Heart left ventricle (tissue), 16 donors: ENCODE data around the gene GALNT14. TPM values are rescaled to one million over a fixed set of nuclear protein-coding genes. Genes with fewer than 3 reads are reported as not detected.

Experiments
- ATAC-seq, 4 donors: fragments of 200-7000 bp; cut with Tn5 transposase; one replicate each; pipeline ENCODE4 v1.9.1; 2020 to 2022; ENCODE audit warnings: moderate library complexity in 4 of 4, mild to moderate bottlenecking in 3 of 4, moderate number of reproducible peaks in 1 of 4
- DNase-seq, 5 donors: peaks; one replicate each; pipeline ENCODE4 v3.0.0-alpha.2; 2020
- H3K27ac ChIP-seq, 12 donors: fragments of 200-600 bp; sonication (generic) in 4 of 12; one replicate each; pipeline versions ENCODE4 v1.5.0 to v1.8.0; 2016 to 2022; ENCODE audit warnings: mild to moderate bottlenecking in 2 of 12
- H3K27me3 ChIP-seq, 9 donors: fragments of 200-600 bp; sonication (generic) in 2 of 9; one replicate each; pipeline versions ENCODE4 v1.5.1 to v1.8.0; 2016 to 2022; ENCODE audit warnings: mild to moderate bottlenecking in 3 of 9
- H3K36me3 ChIP-seq, 9 donors: fragments of 200-600 bp; sonication (generic) in 2 of 9; one replicate each; pipeline versions ENCODE4 v1.5.0 to v1.8.0; 2018 to 2022; ENCODE audit warnings: mild to moderate bottlenecking in 2 of 9
- H3K4me1 ChIP-seq, 12 donors: fragments of 200-600 bp; sonication (generic) in 4 of 12; one replicate each; pipeline versions ENCODE4 v1.5.0 to v1.8.0; 2016 to 2022; ENCODE audit warnings: mild to moderate bottlenecking in 3 of 12
- H3K4me3 ChIP-seq, 12 donors: fragments of 200-600 bp; sonication (generic) in 4 of 12; one replicate each; pipeline versions ENCODE4 v1.5.0 to v1.8.0; 2017 to 2022; ENCODE audit warnings: mild to moderate bottlenecking in 9 of 12, moderate library complexity in 4 of 12
- H3K9me3 ChIP-seq, 12 donors: fragments of 200-600 bp; sonication (generic) in 4 of 12; one replicate each; pipeline versions ENCODE4 v1.5.0 to v1.8.0; 2016 to 2022; ENCODE audit warnings: mild to moderate bottlenecking in 1 of 12
- POLR2A ChIP-seq, 2 donors: fragments of 450-650 bp; IDR thresholded peaks; one replicate each; pipeline ENCODE4 v1.6.1; 2017; ENCODE audit warnings: antibody characterized with exemption in 2 of 2, mild to moderate bottlenecking in 2 of 2, moderate library complexity in 2 of 2
- WGBS, 4 donors: extraction: QIAGEN DNeasy Blood & Tissue Kit in 2 of 4; methylation state at CpG; one replicate each; pipeline versions ENCODE4 v1.1.5 to v1.1.7; 2013 to 2018; 5-methylcytosine and 5-hydroxymethylcytosine counted together
- intact Hi-C, 10 donors: fragments of 100-400 bp; cut with DNase I; formaldehyde crosslinking; loops; one replicate each; pipeline versions ENCODE4 v1.11.1 to v1.14.2; 2022
- polyA plus RNA-seq, 2 donors: library from polyadenylated mRNA; stranded (reverse); fragments of 200-250 nt; gene quantifications; one replicate each; pipeline ENCODE4 v1.2.3, GENCODE V29; 2013
- total RNA-seq, 9 donors: library from RNA; depleted of rRNA in 2 of 9; stranded (reverse); fragments of >200 nt in 2 of 9; fragmentation: NEBNext Ultra II Directional in 3 of 9; extraction: Animal tissue kit (Norgen Biotek cat#: 25700) in 3 of 9; gene quantifications; one replicate each; pipeline versions ENCODE4 v1.1.0 to v1.2.4, GENCODE V29; 2016 to 2023
- TF ChIP-seq, protein P1 (sequence below), 12 donors: fragments of 200-600 bp; sonication (generic) in 4 of 12; IDR thresholded peaks; one replicate each; pipeline versions ENCODE4 v1.5.0 to v1.8.0; 2018 to 2022; ENCODE audit warnings: antibody characterized with exemption in 12 of 12, mild to moderate bottlenecking in 5 of 12
- donor health status: ischemic (EF 13 %, LVEDD 7.1; RV severe dilation, severe dysfunction).
- donor health status: healthy with polysubstance abuse.
- donor health status: DM: no; HTN: yes; CAD: no.
- donor health status: DM: no; HTN: no; CAD: no.
- donor health status: ischemic (EF 25% LVEDD 6.9; RV normal size, moderate dysfunction).
- donor health status: ischemic (EF 25% LVEDD 5.7; RV mildly dilated, moderate dysfunction).
- donor health status: healthy.
- donor health status: DM: yes; HTN: yes; CAD: no.
- donor health status: ischemic (EF 35%, LVEDD 5.7; RV mildly dilated, moderate dysfunction).
- donor health status: nonischemic (EF 11% LVEDD 7.7; RV severe dilation, severe dysfunction).
- donor health status: DM: yes; HTN: yes; CAD: no.
- donor health status: PGD.
- donor health status: ischemic (EF 29% LVEDD 5.4; RV normal size, mild dysfunction).
- donor health status: nonischemic (EF 23%, LVEDD 6.1; RV moderate dilation, normal function).

The GALNT14 gene
- total and polyA plus RNA-seq, 11 donors, result 0.29 to 2.4 (median 1.0) TPM; not detected in 2

DNA sequence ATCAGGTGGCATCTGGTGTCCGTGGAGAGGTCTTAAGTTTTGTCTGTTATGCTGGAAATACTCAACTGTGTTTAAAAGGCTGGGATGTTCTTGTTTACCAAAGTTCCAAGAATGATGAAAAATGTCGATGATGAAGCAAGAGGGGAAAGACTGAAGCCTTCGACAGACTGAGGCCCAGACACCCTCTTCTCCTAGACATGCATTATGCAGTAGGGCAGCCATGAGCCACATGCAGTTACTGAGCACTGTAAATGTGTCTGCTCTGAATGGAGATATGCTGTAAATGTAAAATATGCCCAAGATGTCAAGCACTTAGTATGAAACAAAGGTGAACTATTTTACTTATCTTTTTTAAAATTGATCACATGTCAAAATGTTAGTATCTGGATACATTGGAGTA lies 163.1 kb downstream of the GALNT14 start:
- WGBS, 4 donors, result 74 to 88% (median 78%) methylated on average over 3 of the region's 3 CpGs
- Histone ChIP-seq H3K9me3 (no peaks in the 10 kb centered on the region), H3K27me3 (no peaks in the 10 kb centered on the region), H3K27ac (no peak overlapping the region), H3K36me3 (no peaks in the 10 kb centered on the region), H3K4me1 (peaks cover 0 to 31% (median 9%) of the 10 kb centered on the region in 12 donors), H3K4me3 (no peak overlapping the region)
- TF ChIP-seq, protein P1, sequence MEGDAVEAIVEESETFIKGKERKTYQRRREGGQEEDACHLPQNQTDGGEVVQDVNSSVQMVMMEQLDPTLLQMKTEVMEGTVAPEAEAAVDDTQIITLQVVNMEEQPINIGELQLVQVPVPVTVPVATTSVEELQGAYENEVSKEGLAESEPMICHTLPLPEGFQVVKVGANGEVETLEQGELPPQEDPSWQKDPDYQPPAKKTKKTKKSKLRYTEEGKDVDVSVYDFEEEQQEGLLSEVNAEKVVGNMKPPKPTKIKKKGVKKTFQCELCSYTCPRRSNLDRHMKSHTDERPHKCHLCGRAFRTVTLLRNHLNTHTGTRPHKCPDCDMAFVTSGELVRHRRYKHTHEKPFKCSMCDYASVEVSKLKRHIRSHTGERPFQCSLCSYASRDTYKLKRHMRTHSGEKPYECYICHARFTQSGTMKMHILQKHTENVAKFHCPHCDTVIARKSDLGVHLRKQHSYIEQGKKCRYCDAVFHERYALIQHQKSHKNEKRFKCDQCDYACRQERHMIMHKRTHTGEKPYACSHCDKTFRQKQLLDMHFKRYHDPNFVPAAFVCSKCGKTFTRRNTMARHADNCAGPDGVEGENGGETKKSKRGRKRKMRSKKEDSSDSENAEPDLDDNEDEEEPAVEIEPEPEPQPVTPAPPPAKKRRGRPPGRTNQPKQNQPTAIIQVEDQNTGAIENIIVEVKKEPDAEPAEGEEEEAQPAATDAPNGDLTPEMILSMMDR (IDR thresholded peaks at IDR 0.05), result no peak
- TF ChIP-seq POLR2A (IDR thresholded peaks at IDR 0.05), result no peak
- ATAC-seq (no peak), DNase-seq (no peak)
- intact Hi-C loops, result no loop called here

DNA sequence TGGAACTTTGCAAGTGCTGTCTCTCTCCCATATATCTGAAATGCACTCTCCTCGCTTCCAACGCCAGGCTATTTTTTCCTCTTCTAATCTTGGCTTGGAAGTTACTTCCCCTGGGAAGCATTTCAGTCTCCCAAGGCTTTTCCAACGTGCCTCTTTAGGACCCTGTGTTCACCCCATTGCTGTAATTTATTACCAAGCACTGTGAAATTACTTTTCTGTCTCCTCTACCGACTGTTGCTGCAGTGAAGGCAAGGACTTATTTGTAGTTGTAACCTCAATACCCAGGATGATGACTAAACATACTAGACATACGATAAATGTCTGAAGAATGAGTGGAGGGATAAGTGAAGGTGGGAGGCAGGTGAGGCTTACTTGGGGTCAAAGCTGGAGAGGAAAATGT lies 163.7 kb downstream of the GALNT14 start:
- H3K4me3 ChIP-seq, result no peak overlapping the region
- TF ChIP-seq POLR2A (IDR thresholded peaks at IDR 0.05), result no peak
- TF ChIP-seq, protein P1 (IDR thresholded peaks at IDR 0.05), result no peak
- ATAC-seq (peak in 1 of 4 donors; percentile 10), DNase-seq (no peak)
- no peaks in the 10 kb centered on the region for H3K36me3 ChIP-seq
- H3K27ac ChIP-seq, result no peak overlapping the region
- WGBS, 4 donors, result 33 to 48% (median 43%) methylated on average over 5 of the region's 5 CpGs
- H3K27me3 ChIP-seq, result no peaks in the 10 kb centered on the region
- intact Hi-C loops, result no loop called here
- H3K9me3 ChIP-seq, result no peaks in the 10 kb centered on the region
- peaks cover 0 to 26% (median 9%) of the 10 kb centered on the region in 12 donors for H3K4me1 ChIP-seq

DNA sequence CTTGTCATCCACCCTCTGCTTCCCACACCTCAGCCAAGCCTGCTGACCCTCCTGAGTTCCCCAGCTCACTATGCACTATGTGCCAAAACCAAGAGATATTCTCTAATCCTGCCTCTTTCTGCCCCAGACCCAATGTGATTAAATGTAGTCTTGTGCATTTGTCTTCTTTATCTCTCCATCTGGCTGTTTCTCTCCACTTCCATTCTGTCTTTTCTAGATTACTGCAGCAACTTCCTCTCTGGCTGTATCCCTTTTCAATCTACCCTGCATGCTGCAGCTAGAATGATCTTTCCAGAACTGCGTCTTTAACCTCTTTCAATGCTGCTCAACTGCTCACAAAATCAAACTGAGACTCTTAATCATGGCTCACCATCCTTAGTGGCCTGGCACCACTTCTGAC lies 164.1 kb downstream of the GALNT14 start:
- Histone ChIP-seq H3K9me3 (no peaks in the 10 kb centered on the region), H3K4me1 (peaks cover 0 to 24% (median 9%) of the 10 kb centered on the region in 12 donors), H3K36me3 (no peaks in the 10 kb centered on the region), H3K4me3 (no peak overlapping the region), H3K27ac (no peak overlapping the region), H3K27me3 (no peaks in the 10 kb centered on the region)
- 68 to 83% (median 74%) methylated on average over 1 of the region's 1 CpG for WGBS, 4 donors
- ATAC-seq (no peak), DNase-seq (no peak)
- intact Hi-C loops, result no loop called here
- no peak for TF ChIP-seq POLR2A (IDR thresholded peaks at IDR 0.05)

DNA sequence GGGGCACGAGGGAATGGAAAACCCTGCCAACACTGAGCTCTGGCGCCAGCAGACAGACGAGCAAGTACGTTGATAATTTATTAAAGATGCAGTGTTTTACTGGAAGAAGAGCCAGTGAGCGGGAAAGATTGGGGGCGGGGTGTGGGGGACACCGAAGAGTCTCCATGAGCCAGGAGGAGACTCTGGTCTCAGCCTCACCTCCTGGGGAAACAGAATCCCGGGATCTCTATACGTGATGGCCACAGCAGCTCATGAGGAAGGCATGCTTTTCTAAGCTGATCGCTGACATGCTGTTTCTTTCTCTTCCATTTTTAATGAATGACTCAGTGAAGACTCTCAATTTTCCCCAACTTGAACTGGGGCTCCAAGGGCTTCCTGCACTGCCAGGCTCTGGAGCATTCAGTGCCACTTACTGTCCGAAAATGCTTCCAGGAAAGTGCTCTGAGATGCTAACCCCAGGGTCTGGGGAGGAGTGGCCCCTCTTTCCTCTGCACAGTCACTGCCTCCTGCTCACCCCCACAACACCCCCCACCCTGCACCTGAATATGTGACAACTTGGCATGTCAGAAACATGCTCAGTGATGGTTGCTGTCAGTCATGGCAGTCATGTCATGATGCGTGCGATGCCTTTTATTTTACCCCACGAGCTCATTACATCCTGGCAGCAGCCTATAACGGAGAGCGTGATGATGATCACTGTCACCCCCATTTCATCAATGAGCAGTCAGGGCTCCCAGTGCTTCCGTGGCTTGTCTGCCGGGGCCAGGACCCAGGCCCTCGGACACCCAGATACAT lies 166.8 kb downstream of the GALNT14 start:
- 86 to 89% (median 88%) methylated on average over 19 of the region's 19 CpGs for WGBS, 4 donors
- H3K4me3 ChIP-seq, result no peak overlapping the region

More for the DNA sequence above, 166.8 kb downstream of the GALNT14 start:
- H3K9me3 ChIP-seq, result no peaks in the 10 kb centered on the region
- TF ChIP-seq, protein P1 (IDR thresholded peaks at IDR 0.05), result no peak
- TF ChIP-seq POLR2A (IDR thresholded peaks at IDR 0.05), result no peak
- intact Hi-C loops, result no loop called here
- ATAC-seq (no peak), DNase-seq (no peak)
- peaks cover 0 to 20% (median 9%) of the 10 kb centered on the region in 12 donors for H3K4me1 ChIP-seq
- no peaks in the 10 kb centered on the region for H3K36me3 ChIP-seq
- H3K27ac ChIP-seq, result no peak overlapping the region
- no peaks in the 10 kb centered on the region for H3K27me3 ChIP-seq
